H9 (cell line): ENCODE results near the gene CDR2. TPM values are rescaled to one million over a fixed set of nuclear protein-coding genes. Genes with fewer than 3 reads are reported as not detected.

ENCODE experiments used
- DNase-seq: peaks from one replicate; pipeline ENCODE4 v3.0.0-alpha.2; 2017
- H2AFZ ChIP-seq: one replicate; pipeline ENCODE4 v1.6.1; 2013; ENCODE audit warnings: mild to moderate bottlenecking, low read length, control low read depth, moderate library complexity
- H2AK5ac ChIP-seq: 2 replicates; pipeline ENCODE4 v1.6.1; 2013; ENCODE audit warnings: low read length, control low read depth, mixed read lengths; ENCODE audit not compliant: insufficient read length
- H2BK120ac ChIP-seq: one replicate; pipeline ENCODE4 v1.6.1; 2013; ENCODE audit warnings: low read depth, mild to moderate bottlenecking, low read length, control low read depth, inconsistent platforms; ENCODE audit not compliant: poor library complexity, severe bottlenecking
- H2BK12ac ChIP-seq: 2 replicates; pipeline ENCODE4 v1.6.1; 2013; ENCODE audit warnings: low read length, control low read depth, mixed read lengths, low read depth; ENCODE audit not compliant: insufficient read length
- H2BK15ac ChIP-seq: 2 replicates; pipeline ENCODE4 v1.6.1; 2013; ENCODE audit warnings: low read depth, low read length, control low read depth
- H2BK20ac ChIP-seq: one replicate; pipeline ENCODE4 v1.6.1; 2013; ENCODE audit warnings: low read depth, mild to moderate bottlenecking, low read length, control low read depth, inconsistent platforms; ENCODE audit not compliant: poor library complexity, severe bottlenecking
- H2BK5ac ChIP-seq: 2 replicates; pipeline ENCODE4 v1.6.1; 2013; ENCODE audit warnings: low read length, control low read depth, mixed read lengths; ENCODE audit not compliant: insufficient read length
- H3K14ac ChIP-seq: 2 replicates; pipeline ENCODE4 v1.6.1; 2013; ENCODE audit warnings: low read length, control low read depth; ENCODE audit not compliant: insufficient read depth
- H3K18ac ChIP-seq: 2 replicates; pipeline ENCODE4 v1.6.1; 2013; ENCODE audit warnings: low read depth, mild to moderate bottlenecking, mixed read lengths, low read length, control low read depth; ENCODE audit not compliant: insufficient read length
- H3K23ac ChIP-seq: 2 replicates; pipeline ENCODE4 v1.6.1; 2013; ENCODE audit warnings: low read length, control low read depth, mixed read lengths, low read depth; ENCODE audit not compliant: insufficient read length
- H3K23me2 ChIP-seq: 2 replicates; pipeline ENCODE4 v1.6.1; 2013; ENCODE audit warnings: low read depth, mild to moderate bottlenecking, mixed read lengths, low read length, control low read depth; ENCODE audit not compliant: insufficient read length, poor library complexity, severe bottlenecking
- H3K27ac ChIP-seq: 2 replicates; pipeline ENCODE4 v1.5.1; 2013; ENCODE audit warnings: low read length, control low read depth, mixed read lengths, low read depth; ENCODE audit not compliant: insufficient read length
- H3K27me3 ChIP-seq: 2 replicates; pipeline ENCODE4 v1.6.1; 2013; ENCODE audit warnings: low read length, control low read depth, inconsistent platforms; ENCODE audit not compliant: insufficient read depth
- H3K4ac ChIP-seq: 2 replicates; pipeline ENCODE4 v1.6.1; 2013; ENCODE audit warnings: low read depth, mild to moderate bottlenecking, control low read depth, inconsistent platforms, low read length, moderate library complexity
- H3K4me1 ChIP-seq: 2 replicates; pipeline ENCODE4 v1.6.1; 2013; ENCODE audit warnings: low read length, control low read depth, inconsistent platforms; ENCODE audit not compliant: insufficient read depth
- H3K4me2 ChIP-seq: 2 replicates; pipeline ENCODE4 v1.6.1; 2013; ENCODE audit warnings: low read length, control low read depth, mixed read lengths; ENCODE audit not compliant: insufficient read length, insufficient read depth
- H3K56ac ChIP-seq: 2 replicates; pipeline ENCODE4 v1.6.1; 2013; ENCODE audit warnings: low read depth, mild to moderate bottlenecking, mixed read lengths, low read length, control low read depth; ENCODE audit not compliant: insufficient read length
- H3K79me1 ChIP-seq: 2 replicates; pipeline ENCODE4 v1.6.1; 2013; ENCODE audit warnings: low read depth, mild to moderate bottlenecking, moderate library complexity, low read length, control low read depth, inconsistent platforms; ENCODE audit not compliant: insufficient read depth, poor library complexity, severe bottlenecking
- H3K79me2 ChIP-seq: 2 replicates; pipeline ENCODE4 v1.6.1; 2013; ENCODE audit warnings: low read length, control low read depth, inconsistent platforms; ENCODE audit not compliant: insufficient read depth
- H3K9ac ChIP-seq: 2 replicates; pipeline ENCODE4 v1.6.1; 2013; ENCODE audit warnings: low read length, control low read depth, mixed read lengths; ENCODE audit not compliant: insufficient read length; ENCODE audit errors: extremely low read depth
- H3K9me3 ChIP-seq: one replicate; pipeline ENCODE4 v1.6.1; 2013; ENCODE audit warnings: low read depth, low read length, inconsistent platforms; ENCODE audit not compliant: control insufficient read depth
- H3T11ph ChIP-seq: one replicate; pipeline ENCODE4 v1.6.1; 2013; ENCODE audit warnings: mild to moderate bottlenecking, low read length, control low read depth, inconsistent platforms
- H4K20me1 ChIP-seq: one replicate; pipeline ENCODE4 v1.6.1; 2013; ENCODE audit not compliant: control insufficient read depth, insufficient read length, insufficient read depth
- H4K5ac ChIP-seq: 2 replicates; pipeline ENCODE4 v1.6.1; 2013; ENCODE audit warnings: low read depth, mild to moderate bottlenecking, mixed read lengths, low read length, control low read depth; ENCODE audit not compliant: insufficient read length
- H4K8ac ChIP-seq: replicated peaks from 2 replicates; pipeline ENCODE4 v1.6.1; 2013; ENCODE audit warnings: low read length, control low read depth, mixed read lengths, low read depth; ENCODE audit not compliant: insufficient read length
- H4K91ac ChIP-seq: 2 replicates; pipeline ENCODE4 v1.6.1; 2013; ENCODE audit warnings: low read depth, mild to moderate bottlenecking, moderate library complexity, mixed read lengths, low read length, control low read depth; ENCODE audit not compliant: insufficient read length
- H3K27ac Mint-ChIP-seq, 3 experiments: 2 replicates in 2 of 3; 3 replicates in 1 of 3; pipeline ENCODE4 v1.8.0; 2020 to 2021; ENCODE audit warnings: mixed read lengths in 3 of 3, mild to moderate bottlenecking in 1 of 3, moderate library complexity in 1 of 3
- H3K27me3 Mint-ChIP-seq: 2 replicates; pipeline ENCODE4 v1.8.0; 2021; ENCODE audit warnings: low read depth, mild to moderate bottlenecking, moderate library complexity, mixed read lengths
- H3K36me3 Mint-ChIP-seq, 3 experiments: 2 replicates in 2 of 3; 3 replicates in 1 of 3; pipeline ENCODE4 v1.8.0; 2020 to 2021; ENCODE audit warnings: low read depth in 3 of 3, mixed read lengths in 3 of 3; ENCODE audit not compliant: insufficient read depth in 1 of 3
- H3K4me1 Mint-ChIP-seq, 2 experiments: 2 replicates each; pipeline ENCODE4 v1.8.0; 2020; ENCODE audit warnings: mixed read lengths in 2 of 2
- H3K4me3 Mint-ChIP-seq, 2 experiments: 2 replicates in 1 of 2; 3 replicates in 1 of 2; pipeline ENCODE4 v1.8.0; 2020 to 2021; ENCODE audit warnings: mild to moderate bottlenecking in 2 of 2, mixed read lengths in 2 of 2, moderate library complexity in 1 of 2
- H3K9me3 Mint-ChIP-seq, 2 experiments: 2 replicates in 1 of 2; 3 replicates in 1 of 2; pipeline ENCODE4 v1.8.0; 2020; ENCODE audit warnings: mild to moderate bottlenecking in 2 of 2, mixed read lengths in 2 of 2, moderate library complexity in 1 of 2
- CTCF ChIP-seq: fragments of 200-600 bp; sonication (generic); conservative IDR thresholded peaks from 3 replicates; pipeline ENCODE4 v1.8.0; 2021; ENCODE audit warnings: antibody characterized with exemption, mild to moderate bottlenecking
- WGBS: extraction: QIAGEN DNeasy Blood & Tissue Kit; methylation state at CpG from one replicate; pipeline ENCODE4 v1.1.7; 2013; ENCODE audit warnings: missing lambda C conversion rate, low lambda C conversion rate, mixed read lengths; ENCODE audit not compliant: insufficient read length; ENCODE audit errors: extremely low coverage; 5-methylcytosine and 5-hydroxymethylcytosine counted together
- total RNA-seq: library from RNA; stranded (reverse); gene quantifications from 2 replicates; pipeline ENCODE4 v1.2.1, GENCODE V29; 2021

The CDR2 gene
- total RNA-seq, 1 experiment from 2014 or later = 33.4 TPM

- Histone ChIP-seq H2BK5ac (no peak overlapping the region), H2AK5ac (no peak overlapping the region), H2BK15ac (no peak overlapping the region), H2BK12ac (no peak overlapping the region), H3K23me2 (no peaks in the 10 kb centered on the region), H3K18ac (no peak overlapping the region), H3K27me3 (no peaks in the 10 kb centered on the region), H2AFZ (no peak overlapping the region), H3K23ac (no peak overlapping the region), H3K79me1 (no peaks in the 10 kb centered on the region), H4K5ac (no peak overlapping the region), H3K9me3 (no peaks in the 10 kb centered on the region), H3K4me1 (peaks cover 3% of the 10 kb centered on the region; the same call in 1 of the 2 replicates), H3K9ac (no peak overlapping the region), H3K14ac (no peak overlapping the region), H3K4me2 (no peak overlapping the region), H3K79me2 (0 out of 2 replicates have a peak, but pooled peaks cover 2% of the 10 kb centered on the region), H4K91ac (no peak overlapping the region), H3K4ac (no peak overlapping the region), H3K27ac (no peak overlapping the region), H4K8ac (no peak overlapping the region), H4K20me1 (no peaks in the 10 kb centered on the region), H3T11ph (no peak overlapping the region), H3K56ac (no peak overlapping the region), H2BK20ac (no peak overlapping the region), H2BK120ac (no peak overlapping the region)
- no CpG with 5 or more reads among the region's 2 CpGs for WGBS
- no peak for DNase-seq
- peaks cover 7 to 12% of the 10 kb centered on the region in 2 experiments for H3K4me1 Mint-ChIP-seq
- H3K36me3 Mint-ChIP-seq = peaks cover 44 to 75% (median 70%) of the 10 kb centered on the region in 3 experiments
- no peaks in the 10 kb centered on the region for H3K27me3 Mint-ChIP-seq
- peaks cover 0 to 4% of the 10 kb centered on the region in 2 experiments; a peak in 1 of 5 replicates for H3K9me3 Mint-ChIP-seq
- H3K27ac Mint-ChIP-seq = no peak overlapping the region; a peak in 1 of 7 replicates
- TF ChIP-seq CTCF = no peak
- H3K4me3 Mint-ChIP-seq = no peak overlapping the region
Measured at GRCh38 chr16:22348291-22348690, 26.1 kb downstream of the CDR2 start.
